HUDEP-2 (cell line): ENCODE data around the gene UVRAG.
"Not testable (repeated sequence)": the region's sequence is repeated elsewhere in the genome, so short reads cannot be mapped to it uniquely, and the experiment has no call there.

Experiments used
- DNase-seq, 76 experiments: peaks; one replicate each; lab custom pipeline; 2025; ENCODE audit not compliant: unreplicated experiment in 76 of 76; lab: John Stamatoyannopoulos, UW

The UVRAG gene

DNA sequence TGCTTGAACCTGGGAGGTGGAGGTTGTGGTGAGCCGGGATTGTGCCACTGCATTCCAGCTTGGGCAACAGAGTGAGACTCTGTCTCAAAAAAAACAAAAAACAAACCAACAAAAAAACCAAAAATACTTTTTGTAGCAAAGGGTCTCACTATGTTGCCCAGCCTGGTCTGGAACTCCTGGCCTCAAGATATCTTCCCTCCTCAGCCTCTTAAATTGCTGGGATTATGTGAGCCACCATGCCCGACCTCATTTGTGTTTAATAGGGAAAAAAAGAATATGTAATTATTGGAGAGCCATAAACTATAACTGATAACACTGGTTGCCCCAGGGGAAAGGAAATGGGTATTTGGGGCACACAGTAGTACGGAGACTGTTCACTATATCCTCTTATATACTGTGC, 19.7 kb downstream of the UVRAG start:
- DNase-seq, result no peak

DNA sequence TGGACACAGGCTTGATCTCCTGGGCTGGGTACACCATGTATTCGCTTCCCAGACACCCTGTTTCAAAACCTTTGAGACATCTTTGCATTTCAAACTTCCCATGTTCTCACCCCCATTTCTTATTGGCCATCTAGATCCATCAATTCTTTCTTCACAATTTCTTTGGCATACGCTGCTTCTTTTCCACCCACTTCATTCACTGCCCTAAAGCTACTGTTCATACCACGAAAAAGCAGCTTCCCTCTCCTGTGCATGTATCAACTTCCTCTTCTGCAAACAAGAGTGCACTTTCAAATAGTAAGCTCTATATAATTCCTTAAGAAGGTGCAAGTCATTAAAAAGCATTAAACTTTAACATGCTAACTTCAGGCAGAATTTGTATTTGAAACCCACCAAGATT, 21.4 kb downstream of the UVRAG start:
- DNase-seq, result no peak

DNA sequence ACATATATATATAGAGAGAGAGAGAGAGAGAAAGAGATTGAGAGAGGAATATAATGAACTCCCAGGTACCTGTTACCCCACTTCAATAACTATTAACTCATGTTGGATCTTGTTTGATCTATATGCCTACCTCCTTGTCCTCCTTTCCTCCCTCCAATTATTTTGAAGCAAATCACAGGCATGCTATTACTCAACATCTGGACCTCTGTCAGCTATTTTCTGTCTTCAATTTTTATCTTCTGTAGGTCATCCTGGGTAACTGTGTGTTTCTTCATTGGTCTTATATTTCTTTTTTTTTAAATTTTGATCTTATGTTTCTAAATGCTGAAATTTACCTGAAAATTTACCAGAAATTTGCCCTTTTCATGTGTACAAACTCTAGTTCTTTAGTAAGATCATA, 24.8 kb downstream of the UVRAG start:
- DNase-seq, result no peak

DNA sequence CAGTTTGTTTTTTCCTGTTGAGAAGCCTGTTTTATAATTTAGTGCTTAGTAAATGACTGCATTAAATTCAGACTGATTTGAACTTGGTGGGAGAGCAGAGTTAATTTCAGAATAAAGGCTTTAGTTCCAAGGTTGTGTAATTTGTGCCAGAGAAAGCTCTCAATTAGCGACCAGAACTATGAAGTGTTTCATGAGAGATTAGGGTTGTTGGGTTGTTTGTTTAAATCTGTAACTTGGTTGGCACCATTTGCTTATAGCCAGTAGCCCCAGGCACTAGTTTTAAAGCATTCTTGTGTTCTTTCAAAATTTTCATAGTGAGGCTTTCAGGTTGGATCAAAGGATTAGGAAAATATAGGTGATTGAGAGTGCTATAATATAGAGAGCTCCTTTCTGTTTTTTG, 25.5 kb downstream of the UVRAG start:
- no peak for DNase-seq

DNA sequence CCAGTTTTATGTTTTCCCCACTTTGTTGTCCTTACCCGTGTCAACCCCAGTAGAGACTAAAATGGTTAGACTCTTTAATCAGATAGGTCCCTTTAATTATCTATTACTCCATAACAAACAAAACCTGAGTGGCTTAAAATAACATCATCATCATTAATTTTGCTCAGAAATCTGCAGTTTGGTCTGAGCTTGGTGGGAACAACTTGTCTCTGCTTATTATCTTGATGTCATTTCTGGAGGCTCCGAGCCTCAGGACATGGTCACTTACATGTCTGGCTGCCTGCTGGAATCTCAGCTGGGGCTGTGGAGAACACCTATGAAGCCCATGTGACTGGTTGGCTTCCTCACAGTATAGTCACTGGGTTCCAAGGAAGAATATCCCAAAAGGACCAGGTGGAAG, 26.7 kb downstream of the UVRAG start:
- no peak for DNase-seq

DNA sequence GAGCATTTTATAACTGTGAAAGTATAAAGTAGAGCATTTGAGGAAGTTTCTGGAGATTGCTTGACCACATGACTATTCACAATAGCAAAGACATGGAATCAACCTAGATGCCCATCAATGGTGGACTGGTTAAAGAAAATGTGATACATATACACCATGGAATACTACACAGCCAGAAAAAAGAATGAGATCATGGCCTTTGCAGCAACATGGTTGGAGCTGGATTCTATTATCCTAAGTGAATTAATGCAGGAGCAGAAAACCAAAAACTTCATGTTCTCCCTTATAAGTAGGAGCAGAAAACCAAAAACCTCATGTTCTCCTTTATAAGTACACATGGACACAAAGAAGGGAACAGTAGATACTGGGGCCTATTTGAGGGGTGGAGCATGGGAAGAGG, 30.3 kb downstream of the UVRAG start:
- no peak for DNase-seq

DNA sequence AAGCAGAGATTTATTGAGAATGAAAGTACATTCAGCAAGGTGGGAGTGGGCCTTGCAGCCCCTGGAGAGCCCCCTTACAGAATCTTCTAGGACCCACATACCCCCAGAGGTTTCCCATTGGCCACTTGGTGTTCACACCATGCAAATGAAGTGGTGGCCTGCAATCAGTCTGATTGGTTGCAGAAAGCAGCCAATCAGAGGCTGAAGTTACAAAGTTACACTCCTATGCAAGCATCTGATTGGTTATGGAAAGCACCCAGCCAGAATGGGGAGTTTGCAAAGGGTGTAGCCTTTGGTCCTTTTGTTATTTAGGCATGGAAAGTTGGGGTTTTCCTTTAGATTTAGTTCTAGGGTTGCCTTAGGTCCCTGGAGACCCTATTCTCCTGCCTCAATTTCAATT, 34.9 kb downstream of the UVRAG start:
- no peak for DNase-seq

DNA sequence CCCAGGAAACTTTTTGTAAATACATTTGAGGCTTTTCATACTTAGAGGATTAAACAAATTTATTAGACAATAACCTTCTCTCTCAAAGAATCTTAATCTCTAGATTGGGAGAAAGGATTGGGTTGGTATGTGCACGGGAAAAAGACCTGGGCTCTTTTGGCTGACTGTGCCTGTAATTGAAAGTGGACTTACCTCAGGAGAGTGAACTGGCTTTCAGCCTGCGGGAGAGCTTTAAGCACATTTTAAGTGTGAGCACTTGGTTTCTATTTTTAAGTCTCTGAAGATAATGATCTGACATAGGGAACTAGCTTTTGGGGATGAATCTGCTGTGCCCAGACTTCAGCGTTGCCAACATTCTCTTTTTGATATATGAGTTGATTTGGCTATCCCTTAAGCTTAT, 35.8 kb downstream of the UVRAG start:
- DNase-seq, result peak in 2 of 76 experiments; percentile 3 to 6

DNA sequence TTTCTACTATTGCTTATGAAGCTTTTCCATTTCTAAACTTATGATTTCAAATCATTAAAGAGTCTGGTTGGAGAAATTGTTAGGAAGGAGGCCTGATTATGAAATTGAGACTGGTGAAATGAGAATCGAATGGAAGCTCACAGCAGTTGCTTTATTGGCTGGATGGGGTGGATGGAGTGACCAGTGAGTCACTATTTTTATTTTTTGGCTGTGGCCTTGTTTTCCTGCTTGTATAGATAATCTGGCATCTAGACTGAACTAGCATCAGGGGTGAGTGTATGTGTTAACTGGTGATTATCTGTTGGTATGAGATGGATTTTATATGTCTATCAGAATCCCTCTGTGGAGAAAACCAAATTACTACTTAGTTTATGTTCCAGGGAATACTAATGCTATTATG, 36.2 kb downstream of the UVRAG start:
- peak in 15 of 76 experiments; percentile 1 to 34 (median 10) for DNase-seq

DNA sequence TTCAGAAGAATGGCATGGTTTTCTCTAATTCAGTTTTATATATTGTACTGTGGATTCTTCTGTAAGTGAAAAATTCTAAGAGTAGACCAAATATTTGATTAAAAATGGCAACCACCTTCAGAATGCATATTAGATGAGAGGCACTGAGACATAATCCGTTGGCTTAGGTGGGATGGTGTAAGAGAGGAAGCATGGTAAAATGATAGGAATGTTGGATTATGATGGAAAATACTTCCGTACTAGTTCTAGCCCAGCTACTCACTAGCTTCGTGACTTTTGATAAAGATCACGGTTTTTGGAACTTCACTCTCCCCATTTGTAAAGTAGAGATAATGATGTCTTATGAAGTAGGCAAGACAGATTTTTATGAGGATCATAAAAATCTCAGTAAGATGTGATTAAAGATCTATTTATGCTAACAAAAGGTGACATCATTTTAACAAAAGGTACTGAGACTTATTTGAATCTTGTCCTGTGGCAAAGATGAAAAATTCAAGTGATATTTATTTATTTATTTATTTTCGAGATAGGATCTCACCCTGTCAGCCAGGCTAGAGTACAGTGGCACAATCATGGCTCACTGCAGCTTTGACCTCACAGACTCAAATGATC, 37.5 kb downstream of the UVRAG start:
- no peak for DNase-seq

DNA sequence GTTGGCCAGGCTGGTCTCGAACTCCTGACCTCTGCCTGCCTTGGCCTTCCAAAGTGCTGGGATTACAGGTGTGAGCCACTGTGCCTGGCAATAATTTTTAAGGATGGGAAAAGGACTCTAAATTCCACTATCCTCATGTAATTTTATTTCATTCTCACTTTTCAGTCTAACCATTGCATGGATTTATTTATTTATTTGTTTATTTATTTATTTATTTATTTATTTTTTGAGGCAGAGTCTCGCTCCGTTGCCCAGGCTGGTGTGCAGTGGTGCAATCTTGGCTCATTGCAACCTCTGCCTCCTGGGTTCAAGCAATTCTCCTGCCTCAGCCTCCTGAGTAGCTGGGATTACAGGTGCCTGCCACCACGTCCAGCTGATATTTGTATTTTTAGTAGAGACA, 38.6 kb downstream of the UVRAG start:
- not testable (repeated sequence) for DNase-seq

DNA sequence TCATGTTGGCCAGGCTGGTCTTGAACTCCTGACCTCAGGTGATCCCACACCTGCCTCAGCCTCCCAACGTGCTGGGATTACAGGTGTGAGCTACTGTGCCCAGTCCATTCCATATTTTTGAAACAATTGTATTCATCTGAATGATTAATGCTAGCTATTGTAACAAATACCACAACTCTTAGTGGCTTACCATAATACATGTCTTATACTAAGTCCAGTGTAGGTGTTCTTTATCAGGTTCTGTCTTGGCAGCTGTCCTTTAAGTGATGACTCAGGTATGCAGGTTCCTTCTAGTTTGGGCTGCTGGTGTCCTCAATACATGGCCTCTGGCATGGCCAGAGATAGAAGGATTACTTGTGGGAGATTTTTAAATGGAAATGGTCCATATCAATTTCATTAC, 39.0 kb downstream of the UVRAG start:
- no peak for DNase-seq

DNA sequence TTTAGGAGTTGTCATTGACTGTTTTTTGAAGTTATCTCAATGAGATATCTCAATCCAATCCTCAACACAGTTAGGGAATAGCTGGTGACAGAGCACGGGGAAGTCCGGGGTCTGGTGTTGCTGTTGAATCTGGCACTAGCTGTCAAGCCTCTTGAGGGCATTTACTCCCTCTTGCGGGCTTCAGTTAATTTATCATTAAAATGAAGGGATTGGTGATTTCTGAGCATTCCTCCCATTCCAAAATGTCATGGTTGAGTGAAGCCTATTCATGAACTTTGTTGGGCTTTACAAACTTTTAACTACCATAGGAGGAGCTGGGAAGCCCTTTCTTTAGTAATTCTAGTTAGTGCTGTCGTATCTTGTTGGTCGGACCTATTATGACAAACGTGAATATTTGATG, 40.2 kb downstream of the UVRAG start:
- no peak for DNase-seq

DNA sequence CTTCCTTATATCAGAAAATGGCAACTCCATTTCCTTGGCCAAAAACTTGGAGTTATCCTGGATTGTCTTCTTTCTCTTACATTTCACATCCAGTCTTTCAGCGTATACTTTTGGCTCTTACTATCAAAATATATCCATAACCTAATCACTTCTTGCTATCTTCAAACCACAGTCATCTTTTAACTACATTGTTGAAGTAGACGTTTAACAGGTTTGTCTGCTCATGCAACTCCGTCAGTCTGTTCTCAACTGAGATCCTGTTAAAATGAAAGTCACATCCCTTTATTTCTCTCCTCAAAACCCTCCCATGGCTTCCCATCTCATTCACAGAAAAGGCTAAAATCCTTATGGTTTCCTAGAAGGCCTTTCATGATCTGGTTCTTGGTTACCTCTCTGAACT, 41.9 kb downstream of the UVRAG start:
- no peak for DNase-seq

DNA sequence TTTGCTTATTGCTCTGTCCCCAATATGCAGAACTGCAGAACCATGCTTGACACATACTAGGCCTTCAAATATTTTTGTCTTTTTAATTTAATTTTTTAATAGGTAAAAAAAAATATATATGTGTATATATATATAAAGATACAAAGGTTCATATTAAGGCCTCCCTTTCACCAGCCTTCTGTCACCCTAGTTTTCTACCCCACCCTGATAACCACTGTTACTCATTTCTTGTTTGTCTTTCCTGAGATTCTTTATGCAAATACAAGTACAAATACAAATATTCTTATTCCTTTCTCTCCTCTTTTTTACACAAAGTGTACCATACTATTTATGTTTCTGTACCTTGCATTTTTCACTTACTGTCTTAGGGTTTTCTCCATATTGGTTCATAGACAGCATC, 43.0 kb downstream of the UVRAG start:
- no peak for DNase-seq

DNA sequence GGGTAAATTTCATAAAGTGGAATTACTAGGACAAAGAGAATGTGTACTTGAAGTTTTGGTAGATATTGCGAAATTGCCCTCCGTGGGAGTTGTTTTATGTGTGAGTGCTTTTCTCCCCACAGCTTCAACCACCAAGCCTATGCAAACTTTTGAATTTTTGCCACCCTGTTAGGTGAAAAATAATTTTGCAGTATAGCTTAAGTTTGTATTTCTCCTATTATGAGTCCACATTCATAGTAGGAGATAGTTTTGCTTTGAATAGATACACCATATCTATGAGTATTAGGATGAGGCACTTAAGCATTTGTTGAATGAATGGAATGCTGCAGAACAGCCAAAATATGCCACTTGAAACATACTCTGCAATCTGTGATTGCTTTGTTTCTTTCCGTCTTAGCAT, 43.6 kb downstream of the UVRAG start:
- DNase-seq, result no peak

DNA sequence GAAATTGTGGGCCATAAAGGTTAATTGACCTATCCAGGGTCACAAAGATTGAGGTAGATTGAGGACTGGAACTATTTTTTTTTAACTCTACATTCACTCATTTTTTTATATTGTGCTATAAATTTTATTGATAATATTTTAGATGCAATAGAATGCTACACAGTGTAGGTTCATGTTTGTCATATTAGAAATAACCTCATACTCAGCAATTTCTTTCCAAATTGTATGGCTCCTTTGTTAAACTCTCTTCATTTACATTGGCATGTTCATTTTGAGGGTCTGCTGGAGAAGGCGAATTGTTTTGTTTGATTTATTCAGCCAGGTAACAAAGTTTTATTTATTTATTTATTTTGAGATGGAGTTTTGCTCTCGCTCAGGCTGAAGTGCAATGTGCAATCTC, 44.6 kb downstream of the UVRAG start:
- no peak for DNase-seq

DNA sequence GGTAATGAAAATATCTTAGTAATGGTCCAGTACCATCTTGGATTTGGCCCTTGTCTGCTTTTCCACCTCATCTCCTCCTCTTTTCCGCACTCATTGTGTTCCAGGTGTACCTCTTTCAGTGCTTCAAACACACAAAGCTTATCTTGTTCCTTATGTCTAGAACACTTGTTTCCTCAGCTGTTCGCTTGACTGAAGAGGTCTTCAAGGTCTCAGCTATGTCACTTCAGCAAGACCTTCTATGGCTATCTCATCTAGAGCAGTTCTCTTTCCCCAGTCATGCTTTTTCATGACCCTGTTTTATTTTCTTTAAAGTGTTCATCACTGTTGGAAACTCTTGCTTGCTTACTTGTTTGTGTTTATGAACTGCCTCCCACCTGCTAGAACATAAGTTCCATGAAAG, 47.4 kb downstream of the UVRAG start:
- DNase-seq, result no peak

DNA sequence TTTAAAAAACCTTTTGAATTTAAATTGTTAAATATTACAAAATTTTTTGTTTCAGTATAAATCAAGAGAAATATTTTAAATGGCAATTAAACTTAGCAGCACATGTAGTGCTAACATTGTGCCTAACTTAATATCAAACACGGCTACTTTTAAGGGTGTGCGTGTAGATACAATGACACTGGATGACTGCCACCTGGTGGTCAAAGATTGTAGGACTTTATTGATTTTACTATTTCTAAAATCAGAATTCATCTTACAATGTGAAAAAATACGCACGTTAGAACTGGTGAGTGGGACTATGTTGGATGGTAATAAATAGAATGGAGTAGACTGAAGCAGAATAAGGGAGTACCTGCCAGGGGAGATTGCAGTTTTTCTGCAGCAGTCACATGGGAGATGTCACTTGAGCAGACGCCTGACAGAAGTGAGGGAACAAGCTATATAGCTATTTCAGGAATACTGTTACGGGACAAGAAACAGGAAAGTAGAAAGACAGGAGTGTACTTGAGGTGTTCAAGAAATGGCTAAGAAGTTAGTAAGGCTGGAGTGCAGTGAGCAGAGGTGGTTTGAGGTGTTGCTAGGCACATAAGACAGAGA, 52.9 kb downstream of the UVRAG start:
- peak in 31 of 76 experiments; percentile 1 to 56 (median 19) for DNase-seq

DNA sequence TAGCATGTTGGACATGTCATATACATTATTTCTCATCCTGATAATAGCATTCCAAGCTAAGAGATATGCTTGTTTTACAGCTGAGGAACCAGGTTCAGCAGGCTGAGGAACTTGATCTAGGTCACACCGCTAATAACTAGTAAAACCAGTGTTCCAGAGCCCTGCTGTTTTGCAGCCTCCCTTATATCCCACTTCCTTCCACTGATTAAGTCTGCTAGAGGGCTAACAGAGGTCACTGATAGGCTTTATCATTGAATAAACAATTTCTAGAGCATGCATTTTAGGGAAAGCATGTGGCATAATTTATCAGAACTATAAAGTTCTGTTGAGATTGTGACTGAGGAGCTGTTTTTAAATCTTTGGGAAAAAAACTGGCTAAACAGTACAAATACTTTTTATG, 54.0 kb downstream of the UVRAG start:
- DNase-seq, result no peak

DNA sequence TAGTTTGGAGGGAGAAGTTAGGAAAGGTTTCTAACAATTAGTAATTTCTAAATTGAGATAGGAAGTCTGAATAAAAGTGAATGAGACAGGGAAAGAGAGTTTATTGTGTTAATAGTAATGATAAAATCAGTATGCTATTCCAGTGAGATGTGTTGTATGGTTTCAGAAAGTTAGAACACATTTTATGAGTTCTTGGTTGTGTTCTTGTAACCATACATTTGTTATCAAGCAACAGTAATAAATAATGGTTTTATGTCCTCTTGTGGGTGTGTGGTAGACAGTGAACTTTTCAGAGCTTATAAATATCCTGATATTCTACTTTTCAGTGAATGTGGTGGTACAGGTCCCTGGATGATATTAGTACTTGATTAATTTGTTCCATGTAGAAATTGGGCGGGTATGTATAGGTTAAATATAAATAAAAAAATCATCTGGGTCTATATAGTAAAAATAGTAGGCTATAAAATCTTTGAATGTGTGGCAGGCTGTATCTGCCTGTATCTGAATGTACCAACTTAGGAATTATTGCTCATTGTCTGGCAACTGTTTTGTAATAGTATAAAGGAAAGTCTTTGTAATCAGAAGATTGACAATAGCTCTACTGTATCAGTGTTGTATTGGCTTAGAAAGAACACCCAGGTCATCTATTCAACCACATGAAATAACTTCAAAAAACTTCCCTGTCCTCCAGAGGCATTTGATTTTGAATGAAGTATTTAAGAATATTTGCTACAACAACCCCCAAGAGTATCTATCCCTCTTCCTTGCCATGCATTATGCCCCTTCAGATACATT, 54.8 kb downstream of the UVRAG start:
- DNase-seq, result no peak

DNA sequence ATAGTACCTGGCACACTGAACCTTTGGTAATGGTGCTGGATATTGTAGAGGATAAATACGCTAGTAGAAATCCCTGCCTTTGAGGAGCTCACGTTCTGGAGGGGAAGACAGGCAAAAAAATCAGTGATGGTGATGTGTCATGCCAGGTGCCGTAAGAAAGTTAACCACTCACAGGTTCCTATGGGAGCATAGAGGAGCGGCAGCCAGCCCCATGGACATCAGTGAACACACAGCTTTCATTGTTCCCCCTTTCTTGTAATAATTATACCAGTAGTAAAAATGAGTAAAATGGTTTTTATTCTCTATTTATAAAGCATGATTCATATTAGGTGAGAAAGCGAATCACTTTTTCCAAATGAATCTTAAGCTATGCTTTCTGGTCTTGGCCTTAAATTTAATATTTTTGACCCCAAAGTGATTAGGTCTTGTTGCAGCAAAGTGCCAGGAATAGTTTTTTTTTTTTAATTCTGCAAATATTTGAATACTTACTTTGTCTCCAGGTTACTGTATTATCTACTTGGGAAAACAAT, 57.9 kb downstream of the UVRAG start:
- no peak for DNase-seq
